Fibroblast of upper back skin (primary cell): Measurements from ENCODE around the gene SNX7.

Experiments
- DNase-seq: peaks from one replicate; pipeline ENCODE4 v3.0.0-alpha.2; 2013

Gene SNX7

GRCh38 chr1:98781906-98782305, 120.4 kb downstream of the SNX7 start:
- DNase-seq: no peak

GRCh38 chr1:98783821-98784220, 122.3 kb downstream of the SNX7 start:
- DNase-seq: no peak

DNA sequence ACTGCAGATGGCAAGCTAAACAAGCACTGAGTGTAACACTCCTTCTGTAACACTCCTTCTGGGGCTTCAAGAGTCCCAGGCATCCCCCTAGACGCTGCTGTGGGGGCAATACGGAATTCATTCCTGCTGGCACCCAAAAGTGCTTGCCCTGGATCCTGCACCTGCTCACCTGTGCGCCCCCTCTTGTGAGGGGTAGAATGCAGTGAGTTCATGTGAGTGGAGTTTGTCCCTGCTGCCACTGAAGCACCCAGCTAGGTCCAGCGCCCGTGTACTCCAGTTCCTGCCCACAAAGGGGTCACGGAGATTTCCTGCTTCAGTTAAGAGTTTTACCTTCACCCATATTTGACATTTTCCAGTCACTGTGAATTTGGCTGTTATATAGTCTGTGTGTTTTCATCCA, 130.0 kb downstream of the SNX7 start:
- DNase-seq: no peak

DNA sequence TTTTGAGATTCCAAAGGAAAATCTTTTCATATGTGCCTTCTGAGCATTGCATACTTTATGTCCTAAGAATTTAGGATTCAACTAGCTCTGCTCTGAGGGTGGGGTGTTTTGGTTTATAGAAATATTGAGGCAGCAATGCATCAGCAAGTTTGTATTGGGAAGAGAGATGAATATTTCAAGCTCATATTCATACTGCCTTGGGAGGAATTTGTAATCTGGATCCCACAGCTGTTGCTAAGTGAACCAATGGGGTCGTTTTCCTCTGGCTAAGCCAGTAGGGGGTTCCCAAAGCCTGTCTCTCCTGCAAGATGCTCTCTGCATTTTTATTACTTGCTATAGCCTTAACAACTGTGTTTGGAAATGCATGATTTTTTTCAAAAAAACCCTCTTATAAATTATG, 130.6 kb downstream of the SNX7 start:
- DNase-seq: peak; percentile 32

DNA sequence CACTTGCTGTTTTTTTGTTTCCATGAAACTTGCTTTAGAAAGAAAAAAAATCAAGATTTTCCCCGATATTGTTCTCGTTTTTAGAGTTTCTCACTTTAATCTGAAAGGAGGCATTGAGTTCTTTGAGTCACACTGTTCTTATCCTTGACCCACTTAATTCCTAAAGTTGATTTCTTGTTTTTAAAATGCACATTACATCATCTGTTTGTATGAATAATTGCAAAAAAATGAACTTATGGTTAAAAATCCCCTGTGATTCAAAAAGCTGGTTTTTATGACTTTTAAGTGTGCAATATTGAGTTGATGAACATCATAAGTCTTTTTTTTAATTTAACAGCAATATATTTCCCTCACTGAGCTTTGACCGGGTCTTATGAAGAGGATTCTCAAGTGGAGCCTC, 131.6 kb downstream of the SNX7 start:
- no peak for DNase-seq

DNA sequence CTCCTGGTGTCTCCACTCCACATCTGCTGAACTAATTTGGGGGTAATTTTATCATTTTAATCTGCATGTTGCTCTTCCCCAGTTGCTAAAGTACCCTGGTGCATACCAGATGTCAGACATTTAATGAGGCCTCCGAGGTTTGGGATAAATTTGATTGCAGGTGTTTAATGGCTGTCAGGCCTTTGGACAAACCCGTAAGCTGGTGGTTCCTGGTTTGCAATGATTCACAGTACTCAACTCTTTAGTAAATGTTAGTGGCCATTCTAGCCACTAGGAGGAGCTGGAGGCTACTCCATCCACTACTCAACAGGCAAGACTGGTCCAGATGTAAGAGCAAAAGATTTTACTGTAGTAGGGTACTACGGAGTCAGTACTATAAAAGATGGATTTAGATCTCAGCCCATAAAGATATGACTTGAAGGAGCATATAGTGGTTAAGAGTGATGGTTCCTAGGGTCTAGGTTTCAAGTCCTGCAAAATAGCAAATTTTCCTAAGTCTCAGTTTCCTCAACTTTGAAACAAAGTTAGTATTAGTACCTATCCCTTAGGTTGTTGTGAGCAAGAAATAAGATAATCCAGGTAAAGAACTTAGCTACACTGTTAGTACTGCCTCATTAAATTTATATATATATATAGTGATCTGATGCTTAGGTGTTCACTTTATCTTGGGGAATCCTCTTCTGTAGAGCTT, 132.8 kb downstream of the SNX7 start:
- DNase-seq: peak; percentile 74

DNA sequence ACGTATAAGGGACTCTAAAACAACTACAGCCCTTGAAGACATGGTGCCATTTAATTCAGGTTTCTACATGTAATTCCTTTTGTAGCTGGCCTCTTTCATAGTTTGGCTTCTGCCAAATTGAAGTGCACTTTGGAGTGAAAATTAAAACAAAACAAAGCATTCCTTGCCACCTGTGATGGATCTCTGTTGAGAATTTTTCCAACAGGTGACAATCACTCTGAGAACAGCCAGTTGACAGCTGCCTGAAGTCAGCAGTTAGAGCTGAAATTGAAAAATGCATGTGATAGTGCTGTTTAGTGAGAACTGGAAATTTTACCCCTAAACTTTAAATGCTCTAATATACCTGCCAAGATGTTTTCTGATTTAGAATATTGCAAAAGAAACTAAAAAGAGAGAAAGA, 134.5 kb downstream of the SNX7 start:
- DNase-seq: no peak

DNA sequence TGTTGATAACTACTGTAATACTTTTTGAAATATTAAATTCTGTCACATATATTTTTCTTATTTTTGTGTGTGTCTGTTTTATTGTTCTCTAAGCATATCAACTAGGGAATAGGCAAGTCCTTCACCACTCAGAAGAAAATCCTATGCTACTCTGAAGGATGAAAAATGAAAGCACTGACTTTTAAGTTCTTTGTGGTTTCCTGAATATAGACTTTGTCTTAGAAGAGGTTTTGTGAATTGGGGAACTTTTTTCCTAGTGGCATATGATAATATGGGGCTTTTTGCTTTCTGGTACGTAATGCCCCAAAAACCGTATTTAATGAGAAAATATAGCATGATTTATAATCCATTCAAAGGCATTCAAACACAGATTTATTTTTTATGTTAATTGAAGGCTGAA, 136.0 kb downstream of the SNX7 start:
- DNase-seq: no peak
